Nucleus accumbens (tissue), 56 donors: ENCODE results near the gene NRF1.

ENCODE experiments used
- DNase-seq, 56 donors: peaks; one replicate each; lab custom pipeline; 2025; lab: John Stamatoyannopoulos, UW

NRF1 gene

GRCh38 chr7:129765352-129765751 is 153.8 kb downstream of the NRF1 start:
- no peak for DNase-seq

GRCh38 chr7:129767120-129768015 is 155.8 kb downstream of the NRF1 start:
- DNase-seq = no peak

- DNase-seq = no peak
These were observed 157.3 kb downstream of the NRF1 start for GRCh38 chr7:129768614-129769399.

GRCh38 chr7:129769400-129769774 is 157.9 kb downstream of the NRF1 start:
- DNase-seq = no peak

GRCh38 chr7:129769866-129770808 is 158.6 kb downstream of the NRF1 start:
- no peak for DNase-seq

- DNase-seq = no peak
These were observed 159.8 kb downstream of the NRF1 start for GRCh38 chr7:129771201-129771927.

GRCh38 chr7:129771928-129772479 is 160.5 kb downstream of the NRF1 start:
- no peak for DNase-seq

GRCh38 chr7:129772646-129773280 is 161.2 kb downstream of the NRF1 start:
- no peak for DNase-seq

GRCh38 chr7:129773328-129773731 is 161.8 kb downstream of the NRF1 start:
- DNase-seq = no peak

- no peak for DNase-seq
These were observed 162.4 kb downstream of the NRF1 start for GRCh38 chr7:129773871-129774270.

GRCh38 chr7:129774359-129774758 is 162.8 kb downstream of the NRF1 start:
- DNase-seq = no peak

- DNase-seq = no peak
These were observed 163.6 kb downstream of the NRF1 start for GRCh38 chr7:129774871-129775694.

GRCh38 chr7:129775695-129776361 is 164.3 kb downstream of the NRF1 start:
- no peak for DNase-seq

- no peak for DNase-seq
These were observed 164.8 kb downstream of the NRF1 start for GRCh38 chr7:129776362-129776722.

- no peak for DNase-seq
These were observed 165.8 kb downstream of the NRF1 start for GRCh38 chr7:129777195-129777844.

GRCh38 chr7:129777993-129778769 is 166.7 kb downstream of the NRF1 start:
- no peak for DNase-seq
